DND-41 (cell line): Measurements from ENCODE around the gene CACNA1H.

Source experiments
- CTCF ChIP-seq: IDR thresholded peaks from 2 replicates; pipeline ENCODE4 v1.5.1; 2012; ENCODE audit warnings: borderline replicate concordance, low read length, moderate library complexity, mild to moderate bottlenecking; ENCODE audit not compliant: poor library complexity, severe bottlenecking; ENCODE audit errors: extremely low read depth
- EZH2 ChIP-seq: IDR thresholded peaks from 3 replicates; pipeline ENCODE4 v1.6.1; 2012; ENCODE audit warnings: borderline replicate concordance, low read depth, mild to moderate bottlenecking, moderate library complexity, low read length, inconsistent platforms; ENCODE audit not compliant: severe bottlenecking

DNA sequence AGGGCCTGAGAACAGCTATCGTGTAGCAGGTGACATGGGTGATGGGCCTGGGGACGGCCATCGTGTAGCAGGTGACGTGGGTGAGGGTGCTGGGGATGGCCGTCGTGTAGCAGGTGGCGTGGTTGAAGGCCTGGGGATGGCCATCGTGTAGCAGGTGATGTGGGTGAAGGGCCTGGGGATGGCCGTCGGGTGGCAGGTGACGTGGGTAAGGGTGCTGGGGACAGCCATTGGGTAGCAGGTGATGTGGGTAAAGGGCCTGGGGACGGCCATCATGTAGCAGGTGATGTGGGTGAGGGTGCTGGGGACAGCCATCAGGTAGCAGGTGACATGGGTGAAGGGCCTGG lies 118.4 kb downstream of the CACNA1H start:
- no peak for TF ChIP-seq CTCF
- TF ChIP-seq EZH2 = no peak
